ENCODE measurements around the gene EXOSC10.
"Not testable (repeated sequence)": the region's sequence is repeated elsewhere in the genome, so short reads cannot be mapped to it uniquely, and the experiment has no call there.

The EXOSC10 gene

GRCh38 chr1:11109047-11109760 lies 9.5 kb upstream of the EXOSC10 start:
- no peak overlapping the region for H3K4me3 ChIP-seq (ENCODE audit: extremely low read depth, insufficient read depth, low read length, poor library complexity, severe bottlenecking)
- peaks cover 78% of the 10 kb centered on the region for H3K36me3 ChIP-seq (ENCODE audit: control insufficient read depth, insufficient read depth, low read length)
- H3K9me3 ChIP-seq (ENCODE audit: control insufficient read depth, low read length), result no peaks in the 10 kb centered on the region
- no peak overlapping the region for H3K27ac ChIP-seq (ENCODE audit: low read depth, low read length, severe bottlenecking)
- H3K4me1 ChIP-seq (ENCODE audit: control insufficient read depth, insufficient read depth, low read length, poor library complexity, severe bottlenecking), result no peaks in the 10 kb centered on the region
- 92 to 93% methylated on average over 5 of the region's 7 CpGs for WGBS, 2 experiments (ENCODE audit: insufficient coverage in 2 of 2)

GRCh38 chr1:11107599-11107998 lies 7.9 kb upstream of the EXOSC10 start:
- H3K4me3 ChIP-seq (ENCODE audit: extremely low read depth, insufficient read depth, low read length, poor library complexity, severe bottlenecking), result no peak overlapping the region
- 100% methylated on average over 4 of the region's 5 CpGs for WGBS, 2 experiments (ENCODE audit: insufficient coverage in 2 of 2)

GRCh38 chr1:11105586-11105985 lies 5.9 kb upstream of the EXOSC10 start:
- 90 to 92% methylated on average over 5 to 6 of the region's 10 CpGs for WGBS, 2 experiments (ENCODE audit: insufficient coverage in 2 of 2)
- no peaks in the 10 kb centered on the region for H3K9me3 ChIP-seq (ENCODE audit: control insufficient read depth, low read length)
- H3K27ac ChIP-seq (ENCODE audit: low read depth, low read length, severe bottlenecking), result no peak overlapping the region
- peaks cover 43% of the 10 kb centered on the region for H3K36me3 ChIP-seq (ENCODE audit: control insufficient read depth, insufficient read depth, low read length)
- no peaks in the 10 kb centered on the region for H3K4me1 ChIP-seq (ENCODE audit: control insufficient read depth, insufficient read depth, low read length, poor library complexity, severe bottlenecking)
- no peak overlapping the region for H3K4me3 ChIP-seq (ENCODE audit: extremely low read depth, insufficient read depth, low read length, poor library complexity, severe bottlenecking)

More at GRCh38 chr1:11107599-11107998, 7.9 kb upstream of the EXOSC10 start:
- Histone ChIP-seq H3K9me3 (ENCODE audit: control insufficient read depth, low read length) (no peaks in the 10 kb centered on the region), H3K4me1 (ENCODE audit: control insufficient read depth, insufficient read depth, low read length, poor library complexity, severe bottlenecking) (no peaks in the 10 kb centered on the region), H3K36me3 (ENCODE audit: control insufficient read depth, insufficient read depth, low read length) (peaks cover 62% of the 10 kb centered on the region), H3K27ac (ENCODE audit: low read depth, low read length, severe bottlenecking) (no peak overlapping the region)

GRCh38 chr1:11101347-11101746 lies 1.7 kb upstream of the EXOSC10 start:
- Histone ChIP-seq H3K4me3 (ENCODE audit: extremely low read depth, insufficient read depth, low read length, poor library complexity, severe bottlenecking) (no peak overlapping the region), H3K9me3 (ENCODE audit: control insufficient read depth, low read length) (no peaks in the 10 kb centered on the region), H3K4me1 (ENCODE audit: control insufficient read depth, insufficient read depth, low read length, poor library complexity, severe bottlenecking) (no peaks in the 10 kb centered on the region), H3K27ac (ENCODE audit: low read depth, low read length, severe bottlenecking) (no peak overlapping the region), H3K36me3 (ENCODE audit: control insufficient read depth, insufficient read depth, low read length) (peaks cover 26% of the 10 kb centered on the region)
- 94 to 95% methylated on average over 6 of the region's 6 CpGs for WGBS, 2 experiments (ENCODE audit: insufficient coverage in 2 of 2)

DNA sequence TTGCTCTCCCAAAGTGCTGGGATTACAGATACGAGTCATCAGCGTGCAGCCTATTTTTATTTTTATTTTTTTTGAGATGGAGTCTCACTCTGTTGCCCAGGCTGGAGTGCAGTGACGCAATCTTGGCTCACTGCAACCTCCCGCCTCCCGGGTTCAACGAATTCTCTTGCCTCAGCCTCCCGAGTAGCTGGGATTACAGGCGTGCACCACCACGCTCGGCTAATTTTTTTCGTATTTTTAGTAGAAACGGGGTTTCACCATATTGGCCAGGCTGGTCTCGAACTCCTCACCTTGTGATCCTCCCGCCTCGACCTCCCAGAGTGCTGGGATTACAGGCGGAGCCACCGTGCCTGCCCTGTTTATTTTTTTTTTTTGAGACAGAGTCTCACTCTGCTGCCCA lies 1.1 kb upstream of the EXOSC10 start:
- H3K27ac ChIP-seq (ENCODE audit: low read depth, low read length, severe bottlenecking); H3K4me1 ChIP-seq (ENCODE audit: control insufficient read depth, insufficient read depth, low read length, poor library complexity, severe bottlenecking); H3K9me3 ChIP-seq (ENCODE audit: control insufficient read depth, low read length); H3K4me3 ChIP-seq (ENCODE audit: extremely low read depth, insufficient read depth, low read length, poor library complexity, severe bottlenecking): not testable (repeated sequence)
- 95% methylated on average over 15 to 17 of the region's 17 CpGs for WGBS, 2 experiments (ENCODE audit: insufficient coverage in 2 of 2)
- peaks cover 26% of the 10 kb centered on the region for H3K36me3 ChIP-seq (ENCODE audit: control insufficient read depth, insufficient read depth, low read length)

- Histone ChIP-seq H3K4me1 (ENCODE audit: control insufficient read depth, insufficient read depth, low read length, poor library complexity, severe bottlenecking) (no peaks in the 10 kb centered on the region), H3K27ac (ENCODE audit: low read depth, low read length, severe bottlenecking) (no peak overlapping the region), H3K9me3 (ENCODE audit: control insufficient read depth, low read length) (no peaks in the 10 kb centered on the region), H3K4me3 (ENCODE audit: extremely low read depth, insufficient read depth, low read length, poor library complexity, severe bottlenecking) (peak overlapping the region; percentile 87), H3K36me3 (ENCODE audit: control insufficient read depth, insufficient read depth, low read length) (peaks cover 29% of the 10 kb centered on the region)
- WGBS, 2 experiments (ENCODE audit: insufficient coverage in 2 of 2), result 85 to 87% methylated on average over 11 to 13 of the region's 13 CpGs
Observed at GRCh38 chr1:11100149-11100493, 452 bp upstream of the EXOSC10 start.

DNA sequence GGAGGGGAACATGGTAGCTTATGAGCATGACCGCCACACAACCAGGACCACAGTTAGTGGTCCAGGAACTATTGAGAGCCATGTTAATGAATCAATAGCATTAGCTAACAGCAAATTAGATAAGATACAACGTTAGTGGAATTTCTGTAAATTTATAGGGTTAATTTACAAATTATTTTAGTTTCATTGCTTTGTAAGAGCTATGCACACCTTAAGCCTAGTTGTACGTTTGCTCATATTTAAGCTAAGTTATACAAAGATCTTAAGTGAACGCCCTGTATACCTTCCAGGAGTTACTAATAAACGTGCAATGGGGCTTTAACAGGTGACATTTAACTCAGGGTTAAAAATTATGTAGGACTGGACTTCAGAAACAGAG lies 749 bp downstream of the EXOSC10 start:
- Histone ChIP-seq H3K4me3 (ENCODE audit: extremely low read depth, insufficient read depth, low read length, poor library complexity, severe bottlenecking) (peak overlapping the region; percentile 87), H3K4me1 (ENCODE audit: control insufficient read depth, insufficient read depth, low read length, poor library complexity, severe bottlenecking) (no peaks in the 10 kb centered on the region), H3K9me3 (ENCODE audit: control insufficient read depth, low read length) (no peaks in the 10 kb centered on the region), H3K27ac (ENCODE audit: low read depth, low read length, severe bottlenecking) (peak overlapping the region; percentile 85), H3K36me3 (ENCODE audit: control insufficient read depth, insufficient read depth, low read length) (peaks cover 41% of the 10 kb centered on the region)
- WGBS, 2 experiments (ENCODE audit: insufficient coverage in 2 of 2), result 0% methylated on average over 1 to 2 of the region's 5 CpGs

DNA sequence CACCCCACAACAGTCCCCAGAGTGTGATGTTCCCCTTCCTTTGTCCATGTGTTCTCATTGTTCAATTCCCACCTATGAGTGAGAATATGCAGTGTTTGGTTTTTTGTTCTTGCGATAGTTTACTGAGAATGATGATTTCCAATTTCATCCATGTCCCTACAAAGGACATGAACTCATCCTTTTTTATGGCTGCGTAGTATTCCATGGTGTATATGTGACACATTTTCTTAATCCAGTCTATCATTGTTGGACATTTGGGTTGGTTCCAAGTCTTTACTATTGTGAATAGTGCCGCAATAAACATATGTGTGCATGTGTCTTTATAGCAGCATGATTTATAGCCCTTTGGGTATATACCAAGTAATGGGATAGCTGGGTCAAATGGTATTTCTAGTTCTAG lies 15.9 kb downstream of the EXOSC10 start:
- WGBS, 2 experiments (ENCODE audit: insufficient coverage in 2 of 2), result no CpG with 5 or more reads among the region's 3 CpGs
- not testable (repeated sequence) for H3K9me3 ChIP-seq (ENCODE audit: control insufficient read depth, low read length); H3K27ac ChIP-seq (ENCODE audit: low read depth, low read length, severe bottlenecking); H3K4me1 ChIP-seq (ENCODE audit: control insufficient read depth, insufficient read depth, low read length, poor library complexity, severe bottlenecking); H3K4me3 ChIP-seq (ENCODE audit: extremely low read depth, insufficient read depth, low read length, poor library complexity, severe bottlenecking)
- peaks cover 69% of the 10 kb centered on the region for H3K36me3 ChIP-seq (ENCODE audit: control insufficient read depth, insufficient read depth, low read length)

DNA sequence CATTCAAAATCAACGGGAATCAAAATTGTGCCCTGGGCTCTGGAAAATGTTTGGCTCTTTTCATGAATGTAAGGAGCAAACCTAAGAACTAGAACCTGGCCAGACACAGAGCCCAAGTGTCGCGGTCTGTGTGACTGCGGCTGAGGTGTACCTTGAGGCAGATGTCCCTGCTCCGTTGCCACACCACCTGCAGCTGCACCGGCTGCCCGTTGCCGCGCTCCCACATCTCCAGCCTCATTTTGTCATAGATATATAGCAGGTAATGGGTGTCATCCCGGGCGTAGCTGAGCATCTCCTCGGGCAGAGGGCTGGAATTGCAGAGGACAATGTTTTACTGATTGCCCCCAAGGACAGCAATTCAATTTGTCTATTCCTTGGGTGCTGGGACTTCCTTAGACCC lies 18.7 kb downstream of the EXOSC10 start:
- Histone ChIP-seq H3K4me1 (ENCODE audit: control insufficient read depth, insufficient read depth, low read length, poor library complexity, severe bottlenecking) (no peaks in the 10 kb centered on the region), H3K9me3 (ENCODE audit: control insufficient read depth, low read length) (no peaks in the 10 kb centered on the region), H3K27ac (ENCODE audit: low read depth, low read length, severe bottlenecking) (no peak overlapping the region), H3K36me3 (ENCODE audit: control insufficient read depth, insufficient read depth, low read length) (peaks cover 70% of the 10 kb centered on the region), H3K4me3 (ENCODE audit: extremely low read depth, insufficient read depth, low read length, poor library complexity, severe bottlenecking) (no peak overlapping the region)
- 97% methylated on average over 5 to 7 of the region's 12 CpGs for WGBS, 2 experiments (ENCODE audit: insufficient coverage in 2 of 2)

GRCh38 chr1:11078631-11079030 lies 21.0 kb downstream of the EXOSC10 start:
- H3K9me3 ChIP-seq (ENCODE audit: control insufficient read depth, low read length), result no peaks in the 10 kb centered on the region
- peaks cover 90% of the 10 kb centered on the region for H3K36me3 ChIP-seq (ENCODE audit: control insufficient read depth, insufficient read depth, low read length)
- H3K4me3 ChIP-seq (ENCODE audit: extremely low read depth, insufficient read depth, low read length, poor library complexity, severe bottlenecking), result no peak overlapping the region
- H3K4me1 ChIP-seq (ENCODE audit: control insufficient read depth, insufficient read depth, low read length, poor library complexity, severe bottlenecking), result no peaks in the 10 kb centered on the region
- 100% methylated on average over 2 of the region's 2 CpGs; no CpG with 5 or more reads in 1 of the 2 experiments for WGBS, 2 experiments (ENCODE audit: insufficient coverage in 2 of 2)
- H3K27ac ChIP-seq (ENCODE audit: low read depth, low read length, severe bottlenecking), result no peak overlapping the region

GRCh38 chr1:11073398-11073797 lies 26.3 kb downstream of the EXOSC10 start:
- not testable (repeated sequence) for H3K9me3 ChIP-seq (ENCODE audit: control insufficient read depth, low read length); H3K4me3 ChIP-seq (ENCODE audit: extremely low read depth, insufficient read depth, low read length, poor library complexity, severe bottlenecking); H3K4me1 ChIP-seq (ENCODE audit: control insufficient read depth, insufficient read depth, low read length, poor library complexity, severe bottlenecking); H3K27ac ChIP-seq (ENCODE audit: low read depth, low read length, severe bottlenecking)
- WGBS, 2 experiments (ENCODE audit: insufficient coverage in 2 of 2), result 96 to 97% methylated on average over 5 of the region's 7 CpGs
- peaks cover 95% of the 10 kb centered on the region for H3K36me3 ChIP-seq (ENCODE audit: control insufficient read depth, insufficient read depth, low read length)
